ENCODE results near the gene ADAMTSL2.

The ADAMTSL2 gene

DNA sequence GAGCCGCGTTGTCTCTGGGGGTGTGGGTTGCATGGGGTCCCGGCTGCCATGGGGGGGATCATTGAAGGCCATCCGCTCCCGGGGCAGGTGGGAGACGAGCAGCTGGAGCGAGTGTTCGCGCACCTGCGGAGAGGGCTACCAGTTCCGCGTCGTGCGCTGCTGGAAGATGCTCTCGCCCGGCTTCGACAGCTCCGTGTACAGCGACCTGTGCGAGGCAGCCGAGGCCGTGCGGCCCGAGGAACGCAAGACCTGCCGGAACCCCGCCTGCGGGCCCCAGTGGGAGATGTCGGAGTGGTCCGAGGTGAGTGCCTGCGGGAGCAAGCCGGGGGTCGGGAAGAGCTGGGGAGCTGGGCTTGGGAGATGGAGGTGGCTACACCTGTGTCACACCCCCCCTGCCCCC lies 33.7 kb downstream of the ADAMTSL2 start:
- Histone ChIP-seq H4K20me1 (ENCODE audit: control insufficient read depth, insufficient read depth, low read depth, low read length) (no peaks in the 10 kb centered on the region), H3K4me2 (ENCODE audit: low read length) (no peak overlapping the region), H3K4me1 (ENCODE audit: control insufficient read depth, low read length) (peaks cover 4% of the 10 kb centered on the region; the same call in 1 of the 2 replicates), H3K36me3 (ENCODE audit: control insufficient read depth, low read length) (no peaks in the 10 kb centered on the region), H3K4me3 (ENCODE audit: low read length) (no peak overlapping the region), H3F3A (ENCODE audit: control insufficient read depth, insufficient read depth) (no peaks in the 10 kb centered on the region), H3K9me2 (replicated peaks; ENCODE audit: control insufficient read depth, low read length) (no peaks in the 10 kb centered on the region), H3K27ac (ENCODE audit: low read depth, low read length) (no peak overlapping the region), H3K79me2 (ENCODE audit: control insufficient read depth, low read length) (no peaks in the 10 kb centered on the region), H3K27me3 (ENCODE audit: control insufficient read depth, low read length) (no peaks in the 10 kb centered on the region), H3K9me3 (ENCODE audit: control insufficient read depth, insufficient read depth, low read length) (no peaks in the 10 kb centered on the region)
- no peak for TF ChIP-seq CTCF (IDR thresholded peaks at IDR 0.05; ENCODE audit: low read depth, low read length, poor library complexity, severe bottlenecking)
- no peak for TF ChIP-seq EZH2phosphoT487 (IDR thresholded peaks at IDR 0.05; ENCODE audit: borderline replicate concordance, low read length)

GRCh38 chr9:133569121-133569785 lies 34.7 kb downstream of the ADAMTSL2 start:
- H3K4me2 ChIP-seq (ENCODE audit: low read length) = no peak overlapping the region
- no peak overlapping the region for H3K27ac ChIP-seq (ENCODE audit: low read depth, low read length)
- no peak overlapping the region for H3K4me3 ChIP-seq (ENCODE audit: low read length)
- no peaks in the 10 kb centered on the region for H3K9me3 ChIP-seq (ENCODE audit: control insufficient read depth, insufficient read depth, low read length)
- TF ChIP-seq CTCF (IDR thresholded peaks at IDR 0.05; ENCODE audit: low read depth, low read length, poor library complexity, severe bottlenecking) (no peak), EZH2phosphoT487 (IDR thresholded peaks at IDR 0.05; ENCODE audit: borderline replicate concordance, low read length) (no peak)
- H3F3A ChIP-seq (ENCODE audit: control insufficient read depth, insufficient read depth) = no peaks in the 10 kb centered on the region
- no peaks in the 10 kb centered on the region for H3K9me2 ChIP-seq (replicated peaks; ENCODE audit: control insufficient read depth, low read length)
- no peaks in the 10 kb centered on the region for H3K27me3 ChIP-seq (ENCODE audit: control insufficient read depth, low read length)
- H3K4me1 ChIP-seq (ENCODE audit: control insufficient read depth, low read length) = no peaks in the 10 kb centered on the region
- H4K20me1 ChIP-seq (ENCODE audit: control insufficient read depth, insufficient read depth, low read depth, low read length) = no peaks in the 10 kb centered on the region
- no peaks in the 10 kb centered on the region for H3K36me3 ChIP-seq (ENCODE audit: control insufficient read depth, low read length)
- no peaks in the 10 kb centered on the region for H3K79me2 ChIP-seq (ENCODE audit: control insufficient read depth, low read length)

DNA sequence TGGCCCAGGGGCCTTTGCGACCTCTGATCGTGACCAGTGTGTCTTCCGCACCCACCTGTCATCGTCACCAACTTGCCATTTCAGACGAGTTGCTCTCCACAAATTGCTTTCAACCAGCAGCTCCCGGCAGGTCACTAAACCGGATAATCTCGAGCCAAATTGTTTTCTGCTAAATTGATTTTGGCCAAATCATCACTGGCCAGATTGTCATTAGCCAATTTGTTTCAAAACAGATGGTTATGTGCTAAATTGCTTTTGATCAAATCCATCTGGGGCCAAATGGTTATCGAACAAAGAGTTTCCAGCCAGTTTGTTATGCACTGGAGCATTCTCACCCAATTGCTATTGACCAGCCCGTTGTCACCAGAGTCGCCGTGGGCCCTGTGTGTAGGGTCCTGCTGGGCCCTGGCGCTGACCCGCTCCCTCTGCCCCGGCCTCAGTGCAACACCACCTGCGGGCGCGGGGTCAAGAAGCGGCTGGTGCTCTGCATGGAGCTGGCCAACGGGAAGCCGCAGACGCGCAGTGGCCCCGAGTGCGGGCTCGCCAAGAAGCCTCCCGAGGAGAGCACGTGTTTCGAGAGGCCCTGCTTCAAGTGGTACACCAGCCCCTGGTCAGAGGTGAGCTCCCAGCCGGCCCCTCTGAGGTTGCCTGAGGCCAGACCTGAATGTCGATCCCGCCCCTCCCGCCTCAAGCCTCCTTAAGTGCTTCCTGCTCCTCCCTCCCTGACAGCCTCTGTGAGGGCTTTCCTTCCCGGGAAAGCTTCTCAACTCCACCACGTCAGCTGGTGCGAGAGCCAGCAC lies 35.6 kb downstream of the ADAMTSL2 start:
- TF ChIP-seq CTCF (IDR thresholded peaks at IDR 0.05; ENCODE audit: low read depth, low read length, poor library complexity, severe bottlenecking) = no peak
- no peak for TF ChIP-seq EZH2phosphoT487 (IDR thresholded peaks at IDR 0.05; ENCODE audit: borderline replicate concordance, low read length)
- Histone ChIP-seq H3F3A (ENCODE audit: control insufficient read depth, insufficient read depth) (no peaks in the 10 kb centered on the region), H3K4me2 (ENCODE audit: low read length) (no peak overlapping the region), H3K36me3 (ENCODE audit: control insufficient read depth, low read length) (no peaks in the 10 kb centered on the region), H3K9me2 (replicated peaks; ENCODE audit: control insufficient read depth, low read length) (no peaks in the 10 kb centered on the region), H4K20me1 (ENCODE audit: control insufficient read depth, insufficient read depth, low read depth, low read length) (no peaks in the 10 kb centered on the region), H3K27me3 (ENCODE audit: control insufficient read depth, low read length) (no peaks in the 10 kb centered on the region), H3K27ac (ENCODE audit: low read depth, low read length) (no peak overlapping the region), H3K79me2 (ENCODE audit: control insufficient read depth, low read length) (no peaks in the 10 kb centered on the region), H3K4me3 (ENCODE audit: low read length) (no peak overlapping the region), H3K9me3 (ENCODE audit: control insufficient read depth, insufficient read depth, low read length) (no peaks in the 10 kb centered on the region), H3K4me1 (ENCODE audit: control insufficient read depth, low read length) (no peaks in the 10 kb centered on the region)

All from DOHH2 (cell line).